ENCODE data around the gene CCS. TPM values are rescaled to one million over a fixed set of nuclear protein-coding genes. Genes with fewer than 3 reads are reported as not detected.

Gene CCS
- total RNA-seq, 1 donor from 2014 or later: 34.2 TPM

DNA sequence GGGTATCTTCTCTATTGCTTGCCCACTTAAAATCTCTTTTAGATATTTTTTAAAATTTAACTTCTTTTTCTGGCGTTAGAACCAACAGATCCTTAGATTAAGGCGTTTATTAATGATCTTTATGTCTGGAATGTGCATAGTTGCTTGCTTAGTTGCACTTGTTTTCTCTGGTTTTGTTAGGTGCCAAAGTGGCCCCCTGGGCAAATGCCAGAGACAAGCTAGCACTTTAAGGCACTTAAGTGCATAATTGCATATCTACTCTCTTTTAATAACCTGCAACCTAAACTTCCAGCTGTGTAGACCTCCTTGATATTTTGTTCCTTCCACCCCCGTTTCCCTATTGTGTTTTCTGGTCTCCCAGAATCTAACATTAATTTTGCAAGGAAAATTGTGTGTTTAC is 48.8 kb downstream of the CCS start:
- H3K27ac Mint-ChIP-seq (ENCODE audit: unreplicated experiment): no peak overlapping the region
- H3K36me3 Mint-ChIP-seq (ENCODE audit: low read depth): peaks cover 46% of the 10 kb centered on the region
- peak overlapping the region; percentile 93 for H3K4me3 Mint-ChIP-seq (ENCODE audit: unreplicated experiment)
- no peak for TF ChIP-seq CTCF (IDR thresholded peaks at IDR 0.05)
- DNase-seq (ENCODE audit: low spot score): no peak
- peaks cover 84% of the 10 kb centered on the region for H3K4me1 Mint-ChIP-seq (ENCODE audit: low read depth)
- H3K9me3 Mint-ChIP-seq (ENCODE audit: low read depth): no peaks in the 10 kb centered on the region
- H3K27me3 Mint-ChIP-seq (ENCODE audit: low read depth): no peaks in the 10 kb centered on the region

- no peak for TF ChIP-seq CTCF (IDR thresholded peaks at IDR 0.05)
- Mint-ChIP-seq H3K36me3 (ENCODE audit: low read depth) (peaks cover 56% of the 10 kb centered on the region), H3K27ac (ENCODE audit: unreplicated experiment) (no peak overlapping the region), H3K4me1 (ENCODE audit: low read depth) (peaks cover 75% of the 10 kb centered on the region), H3K9me3 (ENCODE audit: low read depth) (no peaks in the 10 kb centered on the region), H3K4me3 (ENCODE audit: unreplicated experiment) (no peak overlapping the region), H3K27me3 (ENCODE audit: low read depth) (no peaks in the 10 kb centered on the region)
- DNase-seq (ENCODE audit: low spot score): no peak
Observed at GRCh38 chr11:66643745-66644437, 50.9 kb downstream of the CCS start.

GRCh38 chr11:66646828-66647227 is 53.8 kb downstream of the CCS start:
- H3K9me3 Mint-ChIP-seq (ENCODE audit: low read depth): no peaks in the 10 kb centered on the region
- DNase-seq (ENCODE audit: low spot score): no peak
- H3K4me3 Mint-ChIP-seq (ENCODE audit: unreplicated experiment): no peak overlapping the region
- H3K27ac Mint-ChIP-seq (ENCODE audit: unreplicated experiment): no peak overlapping the region
- no peak for TF ChIP-seq CTCF (IDR thresholded peaks at IDR 0.05)
- peaks cover 48% of the 10 kb centered on the region for H3K36me3 Mint-ChIP-seq (ENCODE audit: low read depth)
- H3K27me3 Mint-ChIP-seq (ENCODE audit: low read depth): no peaks in the 10 kb centered on the region
- peaks cover 49% of the 10 kb centered on the region for H3K4me1 Mint-ChIP-seq (ENCODE audit: low read depth)

DNA sequence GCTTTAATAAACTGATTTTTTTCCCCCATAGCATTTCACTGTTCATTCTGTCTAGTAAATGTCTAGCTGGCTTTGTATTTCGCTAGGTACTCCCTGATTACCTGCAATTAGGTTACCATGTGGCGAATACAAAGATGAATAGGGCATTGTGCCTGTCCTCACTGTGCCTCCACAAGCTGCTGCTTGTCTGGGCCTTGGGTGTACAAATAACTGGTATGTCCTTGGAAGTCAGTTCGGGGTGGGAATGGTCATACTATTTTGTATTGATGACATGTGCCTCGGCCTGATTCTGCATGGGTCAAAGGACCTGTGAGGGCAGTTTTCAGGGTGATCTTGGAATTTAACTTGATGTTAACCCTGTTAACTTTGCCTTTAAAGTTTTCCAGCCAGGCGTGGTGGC is 56.9 kb downstream of the CCS start:
- TF ChIP-seq CTCF (IDR thresholded peaks at IDR 0.05): no peak

DNA sequence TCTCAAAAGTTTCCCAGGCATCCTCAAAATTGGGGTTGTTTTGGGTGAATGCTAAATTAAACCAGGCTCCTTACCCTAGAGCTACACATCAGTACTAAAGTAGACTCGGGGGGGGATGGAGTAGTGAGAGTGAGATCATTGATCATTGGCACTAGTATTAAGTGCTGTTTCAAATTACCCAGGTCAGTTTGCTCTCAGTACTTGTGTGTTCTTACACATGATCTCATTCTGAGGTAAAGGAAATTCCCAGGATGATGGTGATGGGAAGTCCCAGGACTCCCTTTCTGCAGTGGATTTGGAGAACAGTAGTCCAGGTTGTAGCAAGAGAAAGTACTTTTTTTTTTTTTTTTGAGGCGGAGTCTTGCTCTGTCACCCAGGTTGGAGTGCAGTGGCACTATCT is 58.0 kb downstream of the CCS start:
- Mint-ChIP-seq H3K9me3 (ENCODE audit: low read depth) (no peaks in the 10 kb centered on the region), H3K27ac (ENCODE audit: unreplicated experiment) (no peak overlapping the region), H3K36me3 (ENCODE audit: low read depth) (peaks cover 26% of the 10 kb centered on the region), H3K4me3 (ENCODE audit: unreplicated experiment) (no peak overlapping the region), H3K4me1 (ENCODE audit: low read depth) (peaks cover 8% of the 10 kb centered on the region), H3K27me3 (ENCODE audit: low read depth) (no peaks in the 10 kb centered on the region)
- DNase-seq (ENCODE audit: low spot score): no peak
- no peak for TF ChIP-seq CTCF (IDR thresholded peaks at IDR 0.05)

More for the DNA sequence above, 56.9 kb downstream of the CCS start:
- peaks cover 19% of the 10 kb centered on the region for H3K4me1 Mint-ChIP-seq (ENCODE audit: low read depth)
- no peaks in the 10 kb centered on the region for H3K9me3 Mint-ChIP-seq (ENCODE audit: low read depth)
- H3K27ac Mint-ChIP-seq (ENCODE audit: unreplicated experiment): peak overlapping the region; percentile 27
- H3K4me3 Mint-ChIP-seq (ENCODE audit: unreplicated experiment): no peak overlapping the region
- H3K36me3 Mint-ChIP-seq (ENCODE audit: low read depth): peaks cover 30% of the 10 kb centered on the region
- no peaks in the 10 kb centered on the region for H3K27me3 Mint-ChIP-seq (ENCODE audit: low read depth)
- DNase-seq (ENCODE audit: low spot score): no peak
